HG02759 (cell line): Measurements from ENCODE around the gene PEAR1.

ENCODE experiments used
- ATAC-seq: cut with Tn5 transposase; IDR thresholded peaks from one replicate; pipeline ENCODE4 v1.9.1; 2021; ENCODE audit warnings: mild to moderate bottlenecking, moderate library complexity; ENCODE audit not compliant: unreplicated experiment

The PEAR1 gene

GRCh38 chr1:156859523-156860112 lies 33.9 kb upstream of the PEAR1 start:
- ATAC-seq, result no peak

GRCh38 chr1:156860113-156860627 lies 33.3 kb upstream of the PEAR1 start:
- ATAC-seq, result no peak

- no peak for ATAC-seq
These were observed 32.7 kb upstream of the PEAR1 start, which contains the start of gene NTRK1 for GRCh38 chr1:156860628-156861423. NTRK1 (plus strand) TSS chr1:156860865; CDS start chr1:156860935, 70 bp downstream.

GRCh38 chr1:156862584-156862983 lies 30.9 kb upstream of the PEAR1 start:
- no peak for ATAC-seq

- no peak for ATAC-seq
These were observed 30.4 kb upstream of the PEAR1 start for GRCh38 chr1:156862997-156863599.

- no peak for ATAC-seq
These were observed 29.9 kb upstream of the PEAR1 start for GRCh38 chr1:156863631-156864030.

- ATAC-seq, result no peak
These were observed 28.7 kb upstream of the PEAR1 start for GRCh38 chr1:156864796-156865195.

GRCh38 chr1:156865258-156865657 lies 28.3 kb upstream of the PEAR1 start:
- no peak for ATAC-seq

- no peak for ATAC-seq
These were observed 27.7 kb upstream of the PEAR1 start for GRCh38 chr1:156865865-156866248.

- no peak for ATAC-seq
These were observed 27.1 kb upstream of the PEAR1 start for GRCh38 chr1:156866249-156866909.

GRCh38 chr1:156868341-156868740 lies 25.2 kb upstream of the PEAR1 start:
- no peak for ATAC-seq

- no peak for ATAC-seq
These were observed 24.1 kb upstream of the PEAR1 start for GRCh38 chr1:156869455-156869854.

GRCh38 chr1:156873659-156874058 lies 19.9 kb upstream of the PEAR1 start:
- ATAC-seq, result no peak

GRCh38 chr1:156874142-156874541 lies 19.4 kb upstream of the PEAR1 start:
- no peak for ATAC-seq

- no peak for ATAC-seq
These were observed 18.8 kb upstream of the PEAR1 start for GRCh38 chr1:156874572-156875340.

GRCh38 chr1:156875341-156875615 lies 18.2 kb upstream of the PEAR1 start:
- ATAC-seq, result no peak

GRCh38 chr1:156876281-156876680 lies 17.2 kb upstream of the PEAR1 start:
- no peak for ATAC-seq

GRCh38 chr1:156877433-156878170 lies 15.9 kb upstream of the PEAR1 start:
- no peak for ATAC-seq

- ATAC-seq, result no peak
These were observed 13.6 kb upstream of the PEAR1 start for GRCh38 chr1:156879876-156880275.

- ATAC-seq, result no peak
These were observed 13.0 kb upstream of the PEAR1 start for GRCh38 chr1:156880473-156880872.
